IMR-90 (cell line): ENCODE measurements around the gene KLK11. TPM values are rescaled to one million over a fixed set of nuclear protein-coding genes. Genes with fewer than 3 reads are reported as not detected.

Experiments
- ATAC-seq: fragments of 200-7000 bp; cut with Tn5 transposase; 2 replicates; pipeline ENCODE4 v1.9.1; 2020; ENCODE audit warnings: low read depth, mild to moderate bottlenecking, moderate library complexity
- BruUV-seq: library from RNA; stranded (reverse); fragments of 400-500 nt; replicated peaks from 2 replicates; lab custom pipeline; 2021; lab: Mats Ljungman, UMichigan
- CTCF ChIA-PET: fragments of 300-600 bp; formaldehyde crosslinking; extraction: SDS; loops from one replicate; lab custom pipeline; 2021; ENCODE audit warnings: antibody characterized with exemption; lab: Yijun Ruan, JAX
- POLR2A ChIA-PET: fragments of 300-600 bp; sonication (Branson Sonifier 250); formaldehyde crosslinking; loops from one replicate; lab custom pipeline; 2022; ENCODE audit warnings: antibody characterized with exemption; ENCODE audit not compliant: unreplicated experiment; lab: Charles Lee
- DNase-seq: peaks from one replicate; pipeline ENCODE4 v3.0.0; 2013
- H2AFZ ChIP-seq: replicated peaks from 2 replicates; pipeline ENCODE3; 2013; ENCODE audit warnings: low read length, mild to moderate bottlenecking; ENCODE audit not compliant: poor library complexity
- H2AK5ac ChIP-seq: 2 replicates; pipeline ENCODE4 v1.6.1; 2013; ENCODE audit warnings: low read depth, low read length, inconsistent platforms
- H2AK9ac ChIP-seq: replicated peaks from 2 replicates; pipeline ENCODE3; 2013; ENCODE audit warnings: mild to moderate bottlenecking, low read depth, low read length, moderate library complexity; ENCODE audit not compliant: poor library complexity
- H2BK120ac ChIP-seq: 2 replicates; pipeline ENCODE4 v1.6.1; 2013; ENCODE audit warnings: low read depth, low read length, inconsistent platforms
- H2BK15ac ChIP-seq: 3 replicates; pipeline ENCODE4 v1.6.1; 2013; ENCODE audit warnings: low read depth, low read length, inconsistent platforms
- H2BK20ac ChIP-seq: 2 replicates; pipeline ENCODE4 v1.6.1; 2013; ENCODE audit warnings: low read depth, mild to moderate bottlenecking, inconsistent platforms, low read length, moderate library complexity
- H2BK5ac ChIP-seq: 2 replicates; pipeline ENCODE4 v1.6.1; 2013; ENCODE audit warnings: mild to moderate bottlenecking, low read depth, low read length, inconsistent platforms; ENCODE audit not compliant: poor library complexity, severe bottlenecking
- H3K14ac ChIP-seq: replicated peaks from 2 replicates; pipeline ENCODE4 v1.6.1; 2013; ENCODE audit warnings: low read depth, low read length, inconsistent platforms
- H3K18ac ChIP-seq: 2 replicates; pipeline ENCODE4 v1.6.1; 2013; ENCODE audit warnings: low read depth, low read length, control low read depth
- H3K23ac ChIP-seq: 2 replicates; pipeline ENCODE4 v1.6.1; 2013; ENCODE audit warnings: low read depth, low read length, inconsistent platforms
- H3K27ac ChIP-seq: 2 replicates; pipeline ENCODE4 v1.5.1; 2013; ENCODE audit warnings: mild to moderate bottlenecking, control low read depth, low read length; ENCODE audit not compliant: insufficient read depth
- H3K27me3 ChIP-seq: 2 replicates; pipeline ENCODE4 v1.6.1; 2013; ENCODE audit warnings: low read length; ENCODE audit not compliant: control insufficient read depth, insufficient read depth
- H3K36me3 ChIP-seq: 2 replicates; pipeline ENCODE4 v1.6.1; 2013; ENCODE audit warnings: low read length, mixed read lengths; ENCODE audit not compliant: control insufficient read depth, insufficient read depth
- H3K4ac ChIP-seq: 2 replicates; pipeline ENCODE4 v1.6.1; 2013; ENCODE audit warnings: low read depth, low read length, inconsistent platforms
- H3K4me1 ChIP-seq: 2 replicates; pipeline ENCODE4 v1.6.1; 2013; ENCODE audit warnings: low read length, mixed read lengths; ENCODE audit not compliant: control insufficient read depth, insufficient read depth
- H3K4me2 ChIP-seq: 2 replicates; pipeline ENCODE4 v1.6.1; 2013; ENCODE audit warnings: low read depth, mild to moderate bottlenecking, control low read depth, low read length, moderate library complexity
- H3K4me3 ChIP-seq: 2 replicates; pipeline ENCODE4 v1.5.1; 2013; ENCODE audit warnings: low read depth, mild to moderate bottlenecking, control low read depth, low read length, moderate library complexity; ENCODE audit not compliant: insufficient read depth
- H3K56ac ChIP-seq: 2 replicates; pipeline ENCODE4 v1.6.1; 2013; ENCODE audit warnings: low read length, inconsistent platforms; ENCODE audit not compliant: insufficient read depth; ENCODE audit errors: extremely low read depth
- H3K79me1 ChIP-seq, 2 experiments: 2 replicates each; pipeline ENCODE4 v1.6.1; 2013; ENCODE audit warnings: low read length in 2 of 2, inconsistent platforms in 1 of 2, low read depth in 1 of 2
- H3K9ac ChIP-seq: 2 replicates; pipeline ENCODE4 v1.6.1; 2013; ENCODE audit warnings: low read depth, low read length, control low read depth
- H3K9me1 ChIP-seq: 2 replicates; pipeline ENCODE4 v1.6.1; 2013; ENCODE audit warnings: low read length, inconsistent platforms; ENCODE audit not compliant: insufficient read depth
- H3K9me3 ChIP-seq: 2 replicates; pipeline ENCODE4 v1.6.1; 2013; ENCODE audit warnings: low read length; ENCODE audit not compliant: control insufficient read depth, insufficient read depth
- H4K20me1 ChIP-seq: 2 replicates; pipeline ENCODE4 v1.6.1; 2013; ENCODE audit warnings: low read length, inconsistent platforms; ENCODE audit not compliant: insufficient read depth
- H4K5ac ChIP-seq: 2 replicates; pipeline ENCODE4 v1.6.1; 2013; ENCODE audit warnings: mild to moderate bottlenecking, low read depth, low read length, control low read depth
- H4K8ac ChIP-seq, 2 experiments: 2 replicates each; pipeline ENCODE4 v1.6.1; 2013; ENCODE audit warnings: low read depth in 2 of 2, low read length in 2 of 2, control low read depth in 1 of 2, inconsistent platforms in 1 of 2
- H4K91ac ChIP-seq: 2 replicates; pipeline ENCODE4 v1.6.1; 2013; ENCODE audit warnings: low read depth, low read length, inconsistent platforms; ENCODE audit not compliant: insufficient read depth
- BHLHE40 ChIP-seq: fragments of 150-350 bp; IDR thresholded peaks from 2 replicates; pipeline ENCODE4 v1.6.1; 2016; ENCODE audit warnings: mild to moderate bottlenecking, low read depth, low read length
- CEBPB ChIP-seq: IDR thresholded peaks from 2 replicates; pipeline ENCODE4 v1.6.1; 2012; ENCODE audit warnings: low read depth, low read length, improper control_type of control experiment
- CHD1 ChIP-seq: IDR thresholded peaks from 2 replicates; pipeline ENCODE4 v1.6.1; 2012; ENCODE audit warnings: low read depth, low read length, improper control_type of control experiment
- CTCF ChIP-seq: conservative IDR thresholded peaks from 2 replicates; pipeline ENCODE4 v1.5.1; 2012; ENCODE audit warnings: mild to moderate bottlenecking, low read depth, low read length, improper control_type of control experiment
- ELK1 ChIP-seq: fragments of 150-350 bp; IDR thresholded peaks from 2 replicates; pipeline ENCODE4 v1.6.1; 2016; ENCODE audit warnings: low read depth, mild to moderate bottlenecking, low read length, moderate library complexity, borderline replicate concordance
- FOS ChIP-seq: fragments of 150-350 bp; IDR thresholded peaks from 2 replicates; pipeline ENCODE4 v1.6.1; 2016; ENCODE audit warnings: low read depth, low read length
- MAFK ChIP-seq: IDR thresholded peaks from 2 replicates; pipeline ENCODE4 v1.6.1; 2012; ENCODE audit warnings: low read depth, low read length, improper control_type of control experiment
- MAZ ChIP-seq: IDR thresholded peaks from 2 replicates; pipeline ENCODE4 v1.6.1; 2012; ENCODE audit warnings: low read depth, mild to moderate bottlenecking, low read length, improper control_type of control experiment, moderate library complexity, borderline replicate concordance
- MXI1 ChIP-seq: IDR thresholded peaks from 2 replicates; pipeline ENCODE4 v1.6.1; 2012; ENCODE audit warnings: low read depth, mild to moderate bottlenecking, low read length, moderate library complexity, borderline replicate concordance
- NFE2L2 ChIP-seq: fragments of 150-350 bp; IDR thresholded peaks from 2 replicates; pipeline ENCODE4 v1.6.1; 2016; ENCODE audit warnings: low read depth, mild to moderate bottlenecking, low read length
- POLR2A ChIP-seq: IDR thresholded peaks from 2 replicates; pipeline ENCODE4 v1.6.1; 2012; ENCODE audit warnings: mild to moderate bottlenecking, low read depth, low read length
- RAD21 ChIP-seq: IDR thresholded peaks from 2 replicates; pipeline ENCODE4 v1.6.1; 2012; ENCODE audit warnings: low read length, improper control_type of control experiment
- RCOR1 ChIP-seq: IDR thresholded peaks from 2 replicates; pipeline ENCODE4 v1.6.1; 2012; ENCODE audit warnings: mild to moderate bottlenecking, low read length, improper control_type of control experiment; ENCODE audit not compliant: insufficient replicate concordance
- RFX5 ChIP-seq: IDR thresholded peaks from 2 replicates; pipeline ENCODE4 v1.8.0; 2012; ENCODE audit warnings: low read depth, mild to moderate bottlenecking, low read length, moderate library complexity
- SMC3 ChIP-seq: fragments of 150-350 bp; IDR thresholded peaks from 2 replicates; pipeline ENCODE4 v1.6.1; 2016; ENCODE audit warnings: low read depth, mild to moderate bottlenecking, antibody characterized with exemption, low read length, moderate library complexity
- USF2 ChIP-seq: fragments of 150-350 bp; IDR thresholded peaks from 2 replicates; pipeline ENCODE4 v1.6.1; 2017; ENCODE audit warnings: mild to moderate bottlenecking, antibody characterized with exemption, low read length, low read depth
- WGBS, 2 experiments: methylation state at CpG; one replicate each; pipeline versions ENCODE4 v1.1.5 to v1.1.7; 2013; ENCODE audit warnings: missing lambda C conversion rate in 2 of 2; ENCODE audit not compliant: insufficient read length in 1 of 2; ENCODE audit errors: extremely low coverage in 2 of 2; 5-methylcytosine and 5-hydroxymethylcytosine counted together
- dilution Hi-C: fragments of 300-500 bp; cut with HindIII; formaldehyde crosslinking; loops from one replicate; pipeline ENCODE4 v1.14.3; 2018; ENCODE audit warnings: low sequenced_read_pairs; ENCODE audit not compliant: unreplicated experiment
- in situ Hi-C: fragments of 300-500 bp; cut with MboI; formaldehyde crosslinking; loops from 3 replicates; pipeline ENCODE4 v1.14.3; 2019; ENCODE audit warnings: low sequenced_read_pairs, inconsistent platforms, mixed read lengths
- intact Hi-C: fragments of 100-400 bp; cut with micrococcal nuclease; formaldehyde crosslinking; loops from 2 replicates; pipeline ENCODE4 v1.10.0; 2022
- polyA plus RNA-seq, 3 experiments: library from polyadenylated mRNA; depleted of rRNA; stranded (reverse); fragments of >200 nt; gene quantifications; 2 replicates each; pipeline ENCODE4 v1.2.3, GENCODE V29; 2012; ENCODE audit warnings: low replicate concordance in 1 of 3
- total RNA-seq: library from RNA; depleted of rRNA; stranded (reverse); fragments of >200 nt; gene quantifications from 2 replicates; pipeline ENCODE4 v1.2.3, GENCODE V29; 2012

Gene KLK11
- total and polyA plus RNA-seq, 2 of the 4 experiments (the other 2 are of a cell fraction), result not detected

DNA sequence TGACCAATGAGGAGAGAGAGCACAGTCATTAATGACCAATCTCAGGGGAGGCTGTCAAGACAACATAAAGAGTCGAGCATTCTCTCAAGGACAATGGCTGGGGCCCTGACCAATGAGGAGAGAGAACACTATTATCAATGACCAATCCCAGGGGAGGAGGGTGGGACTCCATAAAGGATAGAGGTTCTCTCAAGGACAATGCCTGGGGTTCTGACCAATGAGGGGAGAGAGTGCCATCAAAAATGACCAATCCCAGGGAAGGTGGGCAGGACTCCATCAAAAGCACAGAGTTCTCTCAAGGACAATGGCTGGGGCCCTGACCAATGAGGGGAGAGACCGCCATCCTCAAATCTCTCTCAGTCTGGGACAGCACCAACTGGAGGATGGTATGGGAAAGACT, 3.3 kb upstream of the KLK11 start:
- H3K18ac ChIP-seq, result no peak overlapping the region
- no peaks in the 10 kb centered on the region for H4K20me1 ChIP-seq
- H3K79me1 ChIP-seq, result no peaks in the 10 kb centered on the region
- no peak for TF ChIP-seq MAZ
- TF ChIP-seq MAFK, result no peak
- TF ChIP-seq SMC3, result no peak
- TF ChIP-seq ELK1, result no peak
- TF ChIP-seq RCOR1, result no peak
- no peak for TF ChIP-seq FOS
- TF ChIP-seq POLR2A, result no peak
- no peak for TF ChIP-seq MXI1
- TF ChIP-seq USF2, result no peak
- TF ChIP-seq RFX5, result no peak
- no peak for TF ChIP-seq CHD1
- TF ChIP-seq RAD21, result no peak
- no peak for TF ChIP-seq CEBPB
- TF ChIP-seq NFE2L2, result no peak
- TF ChIP-seq CTCF, result no peak
- TF ChIP-seq BHLHE40, result no peak
- ATAC-seq (no peak), DNase-seq (no peak)
- no peak overlapping the region for H3K27ac ChIP-seq
- no peak overlapping the region for H3K56ac ChIP-seq
- no CpG with 5 or more reads among the region's 2 CpGs for WGBS, 2 experiments
- no peak overlapping the region for H2AK9ac ChIP-seq
- H4K8ac ChIP-seq, result no peak overlapping the region
- H3K4ac ChIP-seq, result no peak overlapping the region
- H4K5ac ChIP-seq, result no peak overlapping the region
- POLR2A ChIA-PET, result no interaction called here
- H3K23ac ChIP-seq, result no peak overlapping the region
- no peak overlapping the region for H2AK5ac ChIP-seq
- H3K4me1 ChIP-seq, result no peaks in the 10 kb centered on the region
- H3K36me3 ChIP-seq, result no peaks in the 10 kb centered on the region
- H3K4me3 ChIP-seq, result no peak overlapping the region
- H3K9me3 ChIP-seq, result peaks cover 8% of the 10 kb centered on the region; the same call in 1 of the 2 replicates
- no peak overlapping the region for H2AFZ ChIP-seq
- in situ Hi-C loops, result loop anchor here (10.0 kb wide), 1 partner anchor 145 kb away; no protein-coding TSS in a partner anchor
- no peak overlapping the region for H3K14ac ChIP-seq
- no peak overlapping the region for H3K4me2 ChIP-seq
- no peak overlapping the region for H2BK120ac ChIP-seq
- H2BK15ac ChIP-seq, result no peak overlapping the region
- BruUV-seq, result no TSS peak
- H3K9ac ChIP-seq, result no peak overlapping the region
- H2BK5ac ChIP-seq, result no peak overlapping the region
- no peaks in the 10 kb centered on the region for H3K27me3 ChIP-seq
- H2BK20ac ChIP-seq, result no peak overlapping the region
- intact Hi-C loops, result no loop called here
- dilution Hi-C loops, result no loop called here
- H3K9me1 ChIP-seq, result no peaks in the 10 kb centered on the region
- H4K91ac ChIP-seq, result no peak overlapping the region
- CTCF ChIA-PET, result no interaction called here
